ENCODE measurements around the gene OR51M1.

The OR51M1 gene

GRCh38 chr11:5339771-5340322 is 43.8 kb upstream of the OR51M1 start:
- Histone ChIP-seq H3K4me3 (ENCODE audit: low read depth, low read length) (no peak overlapping the region), H3K9me3 (ENCODE audit: control insufficient read depth, insufficient read depth, low read depth, low read length) (no peaks in the 10 kb centered on the region), H3K36me3 (ENCODE audit: control insufficient read depth in 2 of 2, insufficient read depth in 1 of 2, low read length in 2 of 2) (no peaks in the 10 kb centered on the region), H3K4me1 (ENCODE audit: control insufficient read depth, insufficient read depth, low read length) (no peaks in the 10 kb centered on the region), H3K27ac (ENCODE audit: extremely low read depth, low read depth, low read length) (no peak overlapping the region)
- TF ChIP-seq ZNF624 (tag by site-specific recombination; IDR thresholded peaks at IDR 0.05) = no peak
- no peak for TF ChIP-seq ZNF239 (tag by site-specific recombination; IDR thresholded peaks at IDR 0.05)
- no peak for TF ChIP-seq ZNF121 (tag by site-specific recombination; IDR thresholded peaks at IDR 0.05)
- TF ChIP-seq ZNF223 (tag by site-specific recombination; IDR thresholded peaks at IDR 0.05) = no peak
- TF ChIP-seq ZNF184 (tag by site-specific recombination; IDR thresholded peaks at IDR 0.05) = no peak
- POLR2A ChIA-PET = no interaction called here
- CTCF ChIA-PET = interaction anchor here (0.6 kb wide), 1 partner anchor 712 kb away, joined by 3 read pairs; no protein-coding TSS in a partner anchor

DNA sequence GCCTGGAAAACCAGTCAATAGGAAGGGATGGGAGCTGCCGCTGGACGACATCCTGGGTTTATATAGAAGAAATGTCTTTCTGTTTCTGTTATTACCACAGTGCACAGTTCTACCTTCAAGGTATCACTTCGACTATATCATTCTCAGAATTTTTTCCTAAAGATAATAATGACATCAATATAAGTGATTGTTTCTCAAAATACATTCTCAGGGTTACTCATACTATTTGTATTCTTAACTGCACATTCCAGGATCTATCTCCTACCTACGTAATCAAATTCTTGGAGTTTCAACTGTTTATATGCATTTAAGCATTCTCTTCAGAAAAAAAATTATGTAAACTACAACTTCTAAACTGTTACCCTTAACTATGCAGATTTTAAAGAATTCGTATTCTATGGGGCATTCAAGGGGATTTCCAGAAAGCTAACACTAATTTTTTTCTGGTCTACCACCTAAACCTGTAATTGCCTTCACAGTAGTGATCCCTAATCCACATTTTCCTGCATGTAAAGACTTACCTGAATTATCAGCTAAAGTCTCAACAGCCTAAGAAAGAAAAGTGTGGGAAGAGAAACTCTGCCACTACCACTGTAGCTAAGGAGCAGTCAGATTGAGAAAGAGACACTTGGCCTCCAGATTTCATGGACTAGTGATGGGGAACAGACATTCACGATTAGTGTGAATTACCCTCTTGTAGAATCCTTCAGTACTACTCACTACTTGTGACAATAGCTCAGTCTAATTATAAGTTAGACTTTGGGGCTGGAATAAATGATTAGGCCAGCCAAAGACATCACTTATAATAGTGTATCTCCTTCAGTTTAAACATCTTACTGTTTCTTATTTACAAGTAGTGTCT is 39.9 kb upstream of the OR51M1 start, which contains the start of gene OR51B5:
Gene OR51B5, minus strand, starts transcription at position 51 of the 862 bp plus-strand sequence. Its CDS starts 0 bp downstream, at position 51.
- no peaks in the 10 kb centered on the region for H3K4me1 ChIP-seq (ENCODE audit: control insufficient read depth, insufficient read depth, low read length)
- ChIA-PET CTCF (interaction anchor here (1.1 kb wide), 1 partner anchor 221 kb away, joined by 5 read pairs; no protein-coding TSS in a partner anchor), POLR2A (no interaction called here)
- TF ChIP-seq, protein P1, sequence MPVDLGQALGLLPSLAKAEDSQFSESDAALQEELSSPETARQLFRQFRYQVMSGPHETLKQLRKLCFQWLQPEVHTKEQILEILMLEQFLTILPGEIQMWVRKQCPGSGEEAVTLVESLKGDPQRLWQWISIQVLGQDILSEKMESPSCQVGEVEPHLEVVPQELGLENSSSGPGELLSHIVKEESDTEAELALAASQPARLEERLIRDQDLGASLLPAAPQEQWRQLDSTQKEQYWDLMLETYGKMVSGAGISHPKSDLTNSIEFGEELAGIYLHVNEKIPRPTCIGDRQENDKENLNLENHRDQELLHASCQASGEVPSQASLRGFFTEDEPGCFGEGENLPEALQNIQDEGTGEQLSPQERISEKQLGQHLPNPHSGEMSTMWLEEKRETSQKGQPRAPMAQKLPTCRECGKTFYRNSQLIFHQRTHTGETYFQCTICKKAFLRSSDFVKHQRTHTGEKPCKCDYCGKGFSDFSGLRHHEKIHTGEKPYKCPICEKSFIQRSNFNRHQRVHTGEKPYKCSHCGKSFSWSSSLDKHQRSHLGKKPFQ (tag by site-specific recombination; IDR thresholded peaks at IDR 0.05) = no peak
- TF ChIP-seq EGR2 (tag by site-specific recombination; IDR thresholded peaks at IDR 0.05; ENCODE audit: low read depth) (no peak), ZSCAN16 (tag by site-specific recombination; IDR thresholded peaks at IDR 0.05) (no peak), ZNF146 (tag by site-specific recombination; IDR thresholded peaks at IDR 0.05) (no peak), ZNF133 (tag by site-specific recombination; IDR thresholded peaks at IDR 0.05) (no peak), ZNF707 (tag by site-specific recombination; IDR thresholded peaks at IDR 0.05) (no peak)
- TF ChIP-seq, protein P2, sequence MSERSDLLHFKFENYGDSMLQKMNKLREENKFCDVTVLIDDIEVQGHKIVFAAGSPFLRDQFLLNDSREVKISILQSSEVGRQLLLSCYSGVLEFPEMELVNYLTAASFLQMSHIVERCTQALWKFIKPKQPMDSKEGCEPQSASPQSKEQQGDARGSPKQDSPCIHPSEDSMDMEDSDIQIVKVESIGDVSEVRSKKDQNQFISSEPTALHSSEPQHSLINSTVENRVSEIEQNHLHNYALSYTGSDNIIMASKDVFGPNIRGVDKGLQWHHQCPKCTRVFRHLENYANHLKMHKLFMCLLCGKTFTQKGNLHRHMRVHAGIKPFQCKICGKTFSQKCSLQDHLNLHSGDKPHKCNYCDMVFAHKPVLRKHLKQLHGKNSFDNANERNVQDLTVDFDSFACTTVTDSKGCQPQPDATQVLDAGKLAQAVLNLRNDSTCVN (tag by site-specific recombination; optimal IDR thresholded peaks at IDR 0.05) = no peak
- H3K9me3 ChIP-seq (ENCODE audit: control insufficient read depth, insufficient read depth, low read depth, low read length) = no peaks in the 10 kb centered on the region
- H3K27ac ChIP-seq (ENCODE audit: extremely low read depth, low read depth, low read length) = no peak within 1 kb of the TSS
- no peak within 1 kb of the TSS for H3K4me3 ChIP-seq (ENCODE audit: low read depth, low read length)
- no peaks in the 10 kb centered on the region for H3K36me3 ChIP-seq (ENCODE audit: control insufficient read depth in 2 of 2, insufficient read depth in 1 of 2, low read length in 2 of 2)

DNA sequence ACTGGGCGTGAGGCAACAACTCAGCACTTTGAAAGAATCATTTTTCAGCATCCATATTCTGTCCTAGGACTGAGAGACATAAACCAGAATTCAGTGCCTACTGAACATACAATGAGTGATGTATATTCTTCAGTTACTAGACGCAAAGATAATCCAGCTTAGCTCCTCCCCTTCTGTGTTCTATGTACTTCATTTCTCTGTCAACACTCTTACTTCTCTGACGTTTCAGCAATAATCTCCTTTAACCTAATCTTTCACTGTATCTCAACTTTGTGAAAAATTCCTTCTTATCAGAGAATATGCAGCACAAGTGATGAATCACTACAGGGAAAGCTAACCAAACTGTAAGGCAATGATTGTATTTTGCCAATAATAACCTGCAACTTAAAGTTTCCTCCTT is 37.8 kb upstream of the OR51M1 start:
- Histone ChIP-seq H3K36me3 (ENCODE audit: control insufficient read depth in 2 of 2, insufficient read depth in 1 of 2, low read length in 2 of 2) (no peaks in the 10 kb centered on the region), H3K9me3 (ENCODE audit: control insufficient read depth, insufficient read depth, low read depth, low read length) (no peaks in the 10 kb centered on the region), H3K27ac (ENCODE audit: extremely low read depth, low read depth, low read length) (no peak overlapping the region), H3K4me3 (ENCODE audit: low read depth, low read length) (no peak overlapping the region), H3K4me1 (ENCODE audit: control insufficient read depth, insufficient read depth, low read length) (no peaks in the 10 kb centered on the region)
- ChIA-PET POLR2A (no interaction called here), CTCF (interaction anchor here (0.6 kb wide), 1 partner anchor 234 kb away, joined by 3 read pairs; no protein-coding TSS in a partner anchor)
- TF ChIP-seq ZNF677 (tag by site-specific recombination; IDR thresholded peaks at IDR 0.05) = no peak
- no peak for TF ChIP-seq ZNF221 (tag by site-specific recombination; IDR thresholded peaks at IDR 0.05; ENCODE audit: borderline replicate concordance)
- no peak for TF ChIP-seq SP2 (tag by site-specific recombination; IDR thresholded peaks at IDR 0.05)
- TF ChIP-seq GLIS1 (tag by site-specific recombination; IDR thresholded peaks at IDR 0.05) = no peak
- TF ChIP-seq, protein P3, sequence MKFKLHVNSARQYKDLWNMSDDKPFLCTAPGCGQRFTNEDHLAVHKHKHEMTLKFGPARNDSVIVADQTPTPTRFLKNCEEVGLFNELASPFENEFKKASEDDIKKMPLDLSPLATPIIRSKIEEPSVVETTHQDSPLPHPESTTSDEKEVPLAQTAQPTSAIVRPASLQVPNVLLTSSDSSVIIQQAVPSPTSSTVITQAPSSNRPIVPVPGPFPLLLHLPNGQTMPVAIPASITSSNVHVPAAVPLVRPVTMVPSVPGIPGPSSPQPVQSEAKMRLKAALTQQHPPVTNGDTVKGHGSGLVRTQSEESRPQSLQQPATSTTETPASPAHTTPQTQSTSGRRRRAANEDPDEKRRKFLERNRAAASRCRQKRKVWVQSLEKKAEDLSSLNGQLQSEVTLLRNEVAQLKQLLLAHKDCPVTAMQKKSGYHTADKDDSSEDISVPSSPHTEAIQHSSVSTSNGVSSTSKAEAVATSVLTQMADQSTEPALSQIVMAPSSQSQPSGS (tag by site-specific recombination; IDR thresholded peaks at IDR 0.05; ENCODE audit: low read depth) = no peak
- no peak for TF ChIP-seq EGR2 (tag by site-specific recombination; IDR thresholded peaks at IDR 0.05; ENCODE audit: low read depth)
- no peak for TF ChIP-seq ZNF274 (IDR thresholded peaks at IDR 0.05; ENCODE audit: low read length)
- TF ChIP-seq ZNF274 (tag by site-specific recombination; IDR thresholded peaks at IDR 0.05; ENCODE audit: borderline replicate concordance) = no peak
- no peak for TF ChIP-seq ZNF501 (tag by site-specific recombination; IDR thresholded peaks at IDR 0.05)
- TF ChIP-seq ZFP3 (tag by site-specific recombination; IDR thresholded peaks at IDR 0.05; ENCODE audit: low read depth) = no peak
- no peak for TF ChIP-seq ZNF148 (tag by site-specific recombination; IDR thresholded peaks at IDR 0.05; ENCODE audit: borderline replicate concordance)
- TF ChIP-seq ZNF785 (tag by site-specific recombination; IDR thresholded peaks at IDR 0.05) = no peak
- TF ChIP-seq, protein P4, sequence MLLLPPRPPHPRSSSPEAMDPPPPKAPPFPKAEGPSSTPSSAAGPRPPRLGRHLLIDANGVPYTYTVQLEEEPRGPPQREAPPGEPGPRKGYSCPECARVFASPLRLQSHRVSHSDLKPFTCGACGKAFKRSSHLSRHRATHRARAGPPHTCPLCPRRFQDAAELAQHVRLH (tag by site-specific recombination; IDR thresholded peaks at IDR 0.05) = no peak
